CD4-positive, alpha-beta T cell treated with Interleukin-12 subunit alpha and Interleukin-12 subunit beta, for 1 hour (primary cell): ENCODE measurements around the gene ZNF710.

ENCODE experiments used
- DNase-seq: peaks from one replicate; pipeline ENCODE4 v3.0.0-alpha.2; 2020

The ZNF710 gene

GRCh38 chr15:89998141-89998661, 2.9 kb upstream of the ZNF710 start:
- DNase-seq, result no peak

- no peak for DNase-seq
Measured at GRCh38 chr15:89998923-89999675, 2.0 kb upstream of the ZNF710 start.

- DNase-seq, result no peak
Measured at GRCh38 chr15:89999676-90000185, 1.4 kb upstream of the ZNF710 start.

GRCh38 chr15:90000186-90001001, 730 bp upstream of the ZNF710 start:
- DNase-seq, result peak; percentile 19

DNA sequence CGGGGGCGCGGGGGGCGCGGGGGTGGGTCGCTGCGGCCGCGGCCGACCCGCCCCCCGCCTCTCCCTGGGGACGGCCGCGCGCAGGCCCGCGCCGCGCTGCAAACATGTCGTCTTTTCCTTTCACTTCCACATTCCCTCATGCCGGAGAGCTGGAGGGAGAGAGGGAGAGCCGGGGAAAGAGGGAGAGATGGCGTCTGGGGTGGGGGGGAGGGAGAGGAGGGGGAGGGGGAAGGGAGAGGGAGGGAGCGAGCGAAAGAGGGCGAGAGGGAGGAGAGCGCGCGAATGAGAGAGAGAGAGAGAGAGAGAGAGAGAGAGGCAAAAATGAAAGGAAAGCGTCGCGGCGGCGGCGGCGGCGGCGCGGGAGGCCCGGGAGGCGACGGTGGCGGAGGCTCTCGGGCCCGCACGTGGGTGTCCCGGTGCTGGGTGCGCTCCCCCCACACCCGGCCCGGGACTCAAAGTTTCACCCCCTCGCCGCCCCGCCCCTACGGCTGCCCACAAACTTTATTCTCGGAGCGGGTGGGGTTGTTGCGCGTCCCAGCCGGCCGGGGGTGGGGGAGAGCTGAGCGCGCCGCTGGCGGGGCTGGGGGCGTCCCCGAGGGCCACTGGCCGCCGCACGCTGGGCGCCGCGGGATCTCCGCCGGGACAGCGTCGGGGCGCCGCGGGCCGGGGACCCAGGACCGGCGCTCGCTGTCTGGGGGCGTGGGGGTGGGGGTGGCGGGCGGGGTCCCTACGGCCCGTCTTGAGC, 731 bp downstream of the ZNF710 start:
- DNase-seq, result peak; percentile 77

DNA sequence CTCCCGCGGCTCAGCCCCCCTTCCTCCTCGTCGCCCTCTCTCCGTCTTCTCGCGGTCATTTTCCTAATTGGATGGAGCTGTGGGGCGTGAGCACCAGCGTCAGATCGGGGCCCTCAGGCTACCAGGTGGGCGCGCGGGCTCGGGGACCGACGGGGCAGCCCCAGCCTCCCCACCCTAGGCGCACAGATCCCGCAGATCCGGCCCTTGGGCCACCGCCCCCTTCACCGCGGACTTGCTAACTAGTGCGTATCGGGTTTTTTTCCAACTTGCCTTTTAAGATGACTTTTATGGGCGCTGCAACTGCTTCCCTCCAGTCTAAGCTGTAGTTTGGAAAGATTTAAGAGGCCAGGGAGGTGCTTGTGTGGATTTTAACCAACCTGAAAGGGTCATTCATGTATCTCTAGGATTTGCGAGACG, 1.3 kb downstream of the ZNF710 start:
- peak; percentile 33 for DNase-seq

- DNase-seq, result no peak
Measured at GRCh38 chr15:90003736-90004135, 2.6 kb downstream of the ZNF710 start.

DNA sequence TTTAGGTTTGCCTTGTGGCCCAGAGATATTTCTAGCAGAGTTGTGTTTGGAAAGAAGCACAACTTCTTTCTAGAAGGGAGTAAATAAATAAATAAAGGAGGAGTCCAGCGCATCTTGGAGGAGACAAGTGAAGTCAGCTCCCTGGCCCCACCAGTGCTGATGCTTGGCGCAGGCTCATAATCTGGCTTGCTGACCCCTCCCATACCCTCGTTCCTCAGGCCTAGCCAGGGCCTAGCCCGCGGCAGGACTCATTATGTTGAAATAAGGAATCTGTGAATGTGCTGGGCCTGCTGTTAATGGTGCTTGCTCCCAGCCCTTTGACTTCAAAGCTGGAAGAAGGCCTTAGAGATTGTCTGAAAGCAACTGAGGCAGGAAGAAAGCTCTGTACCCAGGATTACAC, 3.1 kb downstream of the ZNF710 start:
- DNase-seq, result no peak

GRCh38 chr15:90004671-90005070, 3.5 kb downstream of the ZNF710 start:
- no peak for DNase-seq

DNA sequence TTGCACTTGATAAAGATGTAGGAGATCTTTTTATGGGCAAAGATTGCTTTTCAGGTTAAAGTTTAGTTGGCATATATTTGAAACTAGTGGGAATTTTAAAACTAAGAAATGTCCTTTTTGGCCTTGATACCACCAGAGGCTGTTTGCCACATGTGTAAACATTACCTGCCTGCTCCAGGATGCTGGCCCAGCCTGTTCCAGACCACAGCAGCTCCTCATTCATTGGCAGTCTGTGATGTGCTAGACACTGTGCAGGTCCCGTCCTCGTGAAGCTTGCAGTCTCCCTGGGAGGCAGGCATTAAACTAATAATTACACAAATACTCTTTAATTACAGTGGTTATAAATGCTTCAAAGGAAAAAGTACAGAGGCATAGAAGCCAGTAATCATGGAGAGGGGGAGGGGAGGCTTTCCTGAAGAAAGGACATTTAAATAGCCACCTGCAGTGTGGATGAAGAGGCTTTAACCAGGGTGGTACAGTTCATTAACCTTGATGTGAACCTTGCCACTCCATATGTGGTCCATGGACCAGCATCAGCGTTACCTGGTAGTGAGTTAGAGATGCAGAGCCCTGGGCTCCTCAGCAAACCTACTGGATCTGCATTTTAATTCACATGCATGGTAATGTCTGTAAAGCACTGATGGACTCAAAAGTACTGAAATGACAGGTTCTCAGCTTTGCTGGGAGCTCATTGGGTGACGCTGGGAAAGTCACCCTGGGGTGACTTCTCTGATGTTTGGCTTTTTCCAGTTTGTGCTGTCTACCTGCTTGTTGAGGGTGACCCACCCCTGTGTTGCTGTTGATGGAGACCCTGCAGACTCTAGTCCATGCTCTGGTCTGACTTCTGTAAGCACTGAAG, 5.3 kb downstream of the ZNF710 start:
- DNase-seq, result no peak

- no peak for DNase-seq
Measured at GRCh38 chr15:90007076-90007460, 5.9 kb downstream of the ZNF710 start.

DNA sequence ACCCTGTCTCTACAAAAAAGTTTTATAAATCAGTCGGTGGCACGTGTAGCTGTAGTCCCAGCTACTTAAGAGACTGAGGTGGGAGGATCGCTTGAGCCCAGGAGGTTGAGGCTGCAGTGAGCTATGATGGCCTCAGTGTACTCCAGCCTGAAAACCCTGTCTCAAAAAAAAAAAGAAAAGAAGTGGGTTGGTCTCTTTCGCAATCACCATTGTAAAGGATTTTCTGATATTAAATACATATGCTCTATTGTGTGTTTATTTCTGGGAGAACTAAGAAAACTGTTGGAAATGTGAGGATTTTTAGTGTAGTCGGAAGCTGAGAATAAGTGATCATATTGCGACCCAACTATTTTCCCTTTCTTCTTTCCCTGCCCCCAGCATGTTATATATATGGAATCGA, 7.5 kb downstream of the ZNF710 start:
- DNase-seq, result no peak

- DNase-seq, result no peak
Measured at GRCh38 chr15:90009301-90010022, 8.3 kb downstream of the ZNF710 start.

- no peak for DNase-seq
Measured at GRCh38 chr15:90011705-90012104, 10.6 kb downstream of the ZNF710 start.

DNA sequence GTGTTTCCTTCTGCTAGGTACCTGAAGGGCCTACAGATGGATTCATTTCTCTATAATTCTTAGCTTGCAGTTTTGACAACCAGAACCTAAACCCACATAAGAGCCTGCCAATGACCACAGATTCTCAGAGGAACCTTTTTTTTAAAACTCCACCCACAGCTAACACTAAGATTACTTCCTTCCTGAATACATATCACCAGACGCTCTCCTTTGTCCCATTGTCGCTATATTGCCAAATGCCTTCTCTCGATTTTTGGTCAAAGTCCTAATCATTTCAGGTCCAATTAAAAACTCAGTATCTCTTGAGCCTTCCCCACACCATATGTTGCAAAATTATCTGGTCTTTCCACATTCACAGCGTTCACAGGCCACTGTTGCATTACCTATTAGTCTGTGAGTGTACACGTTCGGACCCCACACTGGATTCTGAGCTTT, 12.4 kb downstream of the ZNF710 start:
- DNase-seq, result peak; percentile 64

GRCh38 chr15:90015294-90015693, 14.2 kb downstream of the ZNF710 start:
- no peak for DNase-seq

GRCh38 chr15:90015749-90016148, 14.6 kb downstream of the ZNF710 start:
- DNase-seq, result no peak

DNA sequence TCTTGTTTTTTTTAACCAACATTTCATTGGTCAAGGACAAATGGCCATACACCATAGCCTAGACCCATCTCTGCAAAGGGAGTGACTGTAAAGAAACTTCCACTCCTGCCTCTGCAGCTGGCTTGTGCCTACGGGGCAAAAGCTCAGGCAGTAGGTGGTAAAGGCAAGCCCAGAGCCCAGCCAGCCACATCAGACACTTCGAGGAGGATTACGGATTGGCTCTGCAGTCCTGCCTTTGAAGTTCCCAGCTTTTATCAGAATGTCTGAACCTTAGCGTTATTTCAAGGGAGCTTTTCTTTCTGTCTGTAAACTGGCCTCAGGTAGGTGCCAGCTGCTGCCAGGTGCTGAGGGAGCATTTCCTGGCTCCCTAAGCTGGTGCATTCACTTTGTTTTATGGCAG, 15.6 kb downstream of the ZNF710 start:
- no peak for DNase-seq

GRCh38 chr15:90018216-90018831, 17.2 kb downstream of the ZNF710 start:
- no peak for DNase-seq

GRCh38 chr15:90019611-90020010, 18.5 kb downstream of the ZNF710 start:
- no peak for DNase-seq
